HG02763 (cell line): ENCODE data around the gene TXNDC17.
"Not testable (repeated sequence)": the region's sequence is repeated elsewhere in the genome, so short reads cannot be mapped to it uniquely, and the experiment has no call there.

Experiments
- ATAC-seq: cut with Tn5 transposase; IDR thresholded peaks from one replicate; pipeline ENCODE4 v1.9.1; 2021; ENCODE audit warnings: mild to moderate bottlenecking, moderate library complexity; ENCODE audit not compliant: unreplicated experiment

The TXNDC17 gene

GRCh38 chr17:6682339-6682738 is 41.5 kb downstream of the TXNDC17 start:
- ATAC-seq: no peak

GRCh38 chr17:6683081-6683684 is 42.3 kb downstream of the TXNDC17 start:
- no peak for ATAC-seq

- ATAC-seq: no peak
These were observed 43.0 kb downstream of the TXNDC17 start for GRCh38 chr17:6683730-6684459.

- no peak for ATAC-seq
These were observed 43.6 kb downstream of the TXNDC17 start for GRCh38 chr17:6684460-6684783.

GRCh38 chr17:6684881-6685767 is 44.3 kb downstream of the TXNDC17 start:
- no peak for ATAC-seq

GRCh38 chr17:6686026-6686425 is 45.2 kb downstream of the TXNDC17 start:
- ATAC-seq: no peak

- ATAC-seq: no peak
These were observed 48.1 kb downstream of the TXNDC17 start for GRCh38 chr17:6688944-6689343.

- ATAC-seq: no peak
These were observed 49.8 kb downstream of the TXNDC17 start for GRCh38 chr17:6690641-6691040.

GRCh38 chr17:6691546-6691945 is 50.7 kb downstream of the TXNDC17 start:
- no peak for ATAC-seq

GRCh38 chr17:6691958-6692357 is 51.1 kb downstream of the TXNDC17 start:
- not testable (repeated sequence) for ATAC-seq
